Suprapubic skin (tissue), 4 donors: ENCODE measurements around the gene CBLIF.

Experiments used
- CTCF ChIP-seq, 2 donors: fragments of 200-600 bp in 1 of 2; fragments of 450-650 bp in 1 of 2; sonication (generic) in 1 of 2; IDR thresholded peaks; one replicate each; pipeline ENCODE4 v1.5.1; 2016 to 2019; ENCODE audit warnings: antibody characterized with exemption in 2 of 2, mild to moderate bottlenecking in 1 of 2, moderate library complexity in 1 of 2
- EP300 ChIP-seq: sonication (generic); formaldehyde crosslinking; IDR thresholded peaks from one replicate; pipeline ENCODE4 v1.6.1; 2017; ENCODE audit warnings: antibody characterized with exemption
- POLR2A ChIP-seq, 2 donors: fragments of 450-650 bp; IDR thresholded peaks; one replicate each; pipeline ENCODE4 v1.6.1; 2017; ENCODE audit warnings: antibody characterized with exemption in 2 of 2, mild to moderate bottlenecking in 2 of 2, moderate library complexity in 2 of 2
- POLR2AphosphoS5 ChIP-seq, 3 donors: sonication (generic); formaldehyde crosslinking; IDR thresholded peaks; one replicate each; pipeline ENCODE4 v1.6.1; 2017; ENCODE audit warnings: antibody characterized with exemption in 3 of 3

GRCh38 chr11:59785818-59786217 is 59.5 kb downstream of the CBLIF start:
- TF ChIP-seq CTCF (IDR thresholded peaks at IDR 0.05) (no peak), POLR2A (IDR thresholded peaks at IDR 0.05) (no peak), POLR2AphosphoS5 (IDR thresholded peaks at IDR 0.05) (no peak), EP300 (no peak)
